ENCODE data around the gene CASR. TPM values are rescaled to one million over a fixed set of nuclear protein-coding genes. Genes with fewer than 3 reads are reported as not detected.

The CASR gene
- total RNA-seq, 1 donor, result not detected

DNA sequence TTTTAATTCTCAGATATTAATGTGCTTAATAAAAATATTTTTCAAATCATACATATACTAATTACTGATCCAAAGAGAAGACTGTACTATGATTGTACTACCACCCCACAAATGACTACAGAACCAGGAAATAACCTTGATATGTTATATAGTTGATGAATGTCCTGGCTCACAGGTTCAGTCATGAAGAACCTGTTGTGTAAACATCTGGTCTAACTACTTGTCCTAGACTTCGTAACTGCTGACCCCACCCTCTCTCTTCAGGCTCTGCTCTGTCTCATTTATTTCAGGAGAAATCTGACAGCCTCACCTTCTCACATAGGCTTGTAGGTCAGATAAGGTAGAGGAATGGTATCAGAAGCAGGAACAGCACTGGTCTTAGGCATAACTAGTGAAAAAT lies 126.9 kb downstream of the CASR start:
- Histone ChIP-seq H3K4me1 (ENCODE audit: insufficient read depth, low read length) (peaks cover 4% of the 10 kb centered on the region), H3K27ac (ENCODE audit: low read depth, low read length) (no peak overlapping the region), H3K79me2 (ENCODE audit: insufficient read depth, low read length) (no peaks in the 10 kb centered on the region), H3K4me3 (ENCODE audit: insufficient read depth, low read length) (no peak overlapping the region), H3K4me2 (ENCODE audit: insufficient read depth, low read length) (no peak overlapping the region), H3K27me3 (ENCODE audit: insufficient read depth, low read length) (peaks cover 6% of the 10 kb centered on the region), H3K9me3 (ENCODE audit: low read depth, low read length) (no peaks in the 10 kb centered on the region), H4K20me1 (ENCODE audit: insufficient read depth, low read length) (no peaks in the 10 kb centered on the region), H3K36me3 (ENCODE audit: insufficient read depth, low read length) (no peaks in the 10 kb centered on the region), H2AFZ (ENCODE audit: low read length) (no peak overlapping the region)
- DNase-seq (ENCODE audit: insufficient read length, low spot score, missing footprints), result no peak
- TF ChIP-seq, protein P1, sequence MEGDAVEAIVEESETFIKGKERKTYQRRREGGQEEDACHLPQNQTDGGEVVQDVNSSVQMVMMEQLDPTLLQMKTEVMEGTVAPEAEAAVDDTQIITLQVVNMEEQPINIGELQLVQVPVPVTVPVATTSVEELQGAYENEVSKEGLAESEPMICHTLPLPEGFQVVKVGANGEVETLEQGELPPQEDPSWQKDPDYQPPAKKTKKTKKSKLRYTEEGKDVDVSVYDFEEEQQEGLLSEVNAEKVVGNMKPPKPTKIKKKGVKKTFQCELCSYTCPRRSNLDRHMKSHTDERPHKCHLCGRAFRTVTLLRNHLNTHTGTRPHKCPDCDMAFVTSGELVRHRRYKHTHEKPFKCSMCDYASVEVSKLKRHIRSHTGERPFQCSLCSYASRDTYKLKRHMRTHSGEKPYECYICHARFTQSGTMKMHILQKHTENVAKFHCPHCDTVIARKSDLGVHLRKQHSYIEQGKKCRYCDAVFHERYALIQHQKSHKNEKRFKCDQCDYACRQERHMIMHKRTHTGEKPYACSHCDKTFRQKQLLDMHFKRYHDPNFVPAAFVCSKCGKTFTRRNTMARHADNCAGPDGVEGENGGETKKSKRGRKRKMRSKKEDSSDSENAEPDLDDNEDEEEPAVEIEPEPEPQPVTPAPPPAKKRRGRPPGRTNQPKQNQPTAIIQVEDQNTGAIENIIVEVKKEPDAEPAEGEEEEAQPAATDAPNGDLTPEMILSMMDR (IDR thresholded peaks at IDR 0.05; ENCODE audit: extremely low read depth, low read depth, low read length), result no peak

DNA sequence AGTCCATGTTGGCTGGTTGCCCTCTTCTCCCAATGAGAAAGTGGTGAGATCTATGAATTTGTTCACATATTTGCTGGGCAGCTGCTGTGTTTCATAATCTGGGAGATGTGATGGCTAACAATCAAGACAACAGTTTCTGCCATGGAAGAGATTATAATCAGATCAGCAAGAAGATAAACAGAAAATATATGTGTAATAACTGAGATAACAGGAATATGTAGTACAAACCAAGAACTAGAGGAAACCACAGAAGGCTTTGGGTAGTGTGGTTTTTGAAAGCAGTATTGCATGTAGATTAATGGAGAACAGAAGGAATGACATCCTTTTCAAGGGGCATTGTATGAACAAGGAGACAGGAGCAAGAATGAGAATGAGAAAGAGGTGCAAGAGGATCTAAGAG lies 129.4 kb downstream of the CASR start:
- Histone ChIP-seq H3K79me2 (ENCODE audit: insufficient read depth, low read length) (no peaks in the 10 kb centered on the region), H2AFZ (ENCODE audit: low read length) (no peak overlapping the region), H3K4me2 (ENCODE audit: insufficient read depth, low read length) (no peak overlapping the region), H3K4me3 (ENCODE audit: insufficient read depth, low read length) (no peak overlapping the region), H3K36me3 (ENCODE audit: insufficient read depth, low read length) (no peaks in the 10 kb centered on the region), H3K27ac (ENCODE audit: low read depth, low read length) (no peak overlapping the region), H4K20me1 (ENCODE audit: insufficient read depth, low read length) (no peaks in the 10 kb centered on the region), H3K27me3 (ENCODE audit: insufficient read depth, low read length) (no peaks in the 10 kb centered on the region), H3K4me1 (ENCODE audit: insufficient read depth, low read length) (peaks cover 4% of the 10 kb centered on the region), H3K9me3 (ENCODE audit: low read depth, low read length) (no peaks in the 10 kb centered on the region)
- TF ChIP-seq, protein P1 (IDR thresholded peaks at IDR 0.05; ENCODE audit: extremely low read depth, low read depth, low read length), result no peak
- DNase-seq (ENCODE audit: insufficient read length, low spot score, missing footprints), result no peak

DNA sequence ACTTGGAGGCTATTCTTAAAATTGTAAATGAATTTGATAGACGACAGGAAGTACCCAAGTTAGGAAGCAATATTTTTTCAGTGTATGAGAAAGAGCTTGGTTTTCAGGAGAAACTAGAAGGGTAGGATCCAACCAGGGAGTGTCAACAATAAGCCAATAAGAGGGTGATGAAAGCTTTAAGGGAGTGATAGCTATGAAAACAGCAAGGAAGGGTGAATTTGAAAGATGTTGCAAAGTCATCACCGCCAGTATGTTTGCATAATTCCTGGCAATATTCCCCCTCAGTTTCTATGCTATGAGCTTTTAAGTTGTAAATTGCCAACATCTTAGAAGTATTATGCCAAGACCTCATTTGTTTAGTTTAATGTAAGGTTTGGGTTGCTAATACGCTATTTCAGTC lies 129.8 kb downstream of the CASR start:
- H3K36me3 ChIP-seq (ENCODE audit: insufficient read depth, low read length), result no peaks in the 10 kb centered on the region
- H4K20me1 ChIP-seq (ENCODE audit: insufficient read depth, low read length), result no peaks in the 10 kb centered on the region
- no peak for DNase-seq (ENCODE audit: insufficient read length, low spot score, missing footprints)
- H3K4me3 ChIP-seq (ENCODE audit: insufficient read depth, low read length), result no peak overlapping the region
- H3K4me2 ChIP-seq (ENCODE audit: insufficient read depth, low read length), result no peak overlapping the region
- H3K27me3 ChIP-seq (ENCODE audit: insufficient read depth, low read length), result no peaks in the 10 kb centered on the region
- no peaks in the 10 kb centered on the region for H3K9me3 ChIP-seq (ENCODE audit: low read depth, low read length)
- H3K79me2 ChIP-seq (ENCODE audit: insufficient read depth, low read length), result no peaks in the 10 kb centered on the region
- peaks cover 4% of the 10 kb centered on the region for H3K4me1 ChIP-seq (ENCODE audit: insufficient read depth, low read length)
- TF ChIP-seq, protein P1 (IDR thresholded peaks at IDR 0.05; ENCODE audit: extremely low read depth, low read depth, low read length), result no peak
- H2AFZ ChIP-seq (ENCODE audit: low read length), result no peak overlapping the region
- H3K27ac ChIP-seq (ENCODE audit: low read depth, low read length), result no peak overlapping the region

DNA sequence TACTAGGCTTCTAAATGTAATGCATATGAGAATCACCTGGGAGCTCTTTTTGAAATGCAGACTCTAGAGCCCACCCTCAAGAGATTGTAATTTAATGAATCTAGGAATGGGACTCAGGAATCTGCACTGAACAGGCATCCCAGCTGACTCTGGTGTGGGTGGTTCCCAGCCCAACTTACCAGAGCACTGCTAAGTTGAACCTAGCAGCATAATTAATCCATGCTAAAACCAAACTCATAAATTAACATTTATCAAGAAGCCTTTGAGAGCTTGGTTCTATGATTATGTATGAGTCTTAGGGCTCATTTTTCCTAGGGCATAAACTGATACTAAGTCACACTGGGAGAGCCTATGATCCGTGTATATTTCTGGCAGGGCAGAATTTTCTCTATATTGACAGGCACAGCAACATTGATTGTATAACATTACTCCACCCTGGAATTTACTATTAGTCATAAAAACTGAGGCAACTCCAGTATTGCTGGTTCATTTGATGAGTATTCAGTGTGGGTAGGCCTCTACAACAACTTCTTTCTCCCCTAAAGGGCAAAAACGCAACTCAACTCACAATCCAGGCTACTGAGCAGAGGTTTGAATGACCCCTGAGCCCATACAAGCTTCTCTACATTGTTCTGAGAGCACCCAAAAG lies 130.9 kb downstream of the CASR start:
- TF ChIP-seq, protein P1 (IDR thresholded peaks at IDR 0.05; ENCODE audit: extremely low read depth, low read depth, low read length), result no peak
- no peak overlapping the region for H3K4me3 ChIP-seq (ENCODE audit: insufficient read depth, low read length)

More for the DNA sequence above, 130.9 kb downstream of the CASR start:
- Histone ChIP-seq H3K36me3 (ENCODE audit: insufficient read depth, low read length) (no peaks in the 10 kb centered on the region), H3K79me2 (ENCODE audit: insufficient read depth, low read length) (no peaks in the 10 kb centered on the region), H2AFZ (ENCODE audit: low read length) (peak overlapping the region; percentile 82), H3K4me2 (ENCODE audit: insufficient read depth, low read length) (no peak overlapping the region), H3K27ac (ENCODE audit: low read depth, low read length) (peak overlapping the region; percentile 9), H4K20me1 (ENCODE audit: insufficient read depth, low read length) (no peaks in the 10 kb centered on the region), H3K9me3 (ENCODE audit: low read depth, low read length) (no peaks in the 10 kb centered on the region), H3K4me1 (ENCODE audit: insufficient read depth, low read length) (peaks cover 4% of the 10 kb centered on the region), H3K27me3 (ENCODE audit: insufficient read depth, low read length) (no peaks in the 10 kb centered on the region)
- peak; percentile 45 for DNase-seq (ENCODE audit: insufficient read length, low spot score, missing footprints)
